NCI-H69 (cell line): Measurements from ENCODE around the gene DDAH1.

Experiments
- DNase-seq: peaks from one replicate; lab custom pipeline; 2025; lab: John Stamatoyannopoulos, UW

Gene DDAH1

DNA sequence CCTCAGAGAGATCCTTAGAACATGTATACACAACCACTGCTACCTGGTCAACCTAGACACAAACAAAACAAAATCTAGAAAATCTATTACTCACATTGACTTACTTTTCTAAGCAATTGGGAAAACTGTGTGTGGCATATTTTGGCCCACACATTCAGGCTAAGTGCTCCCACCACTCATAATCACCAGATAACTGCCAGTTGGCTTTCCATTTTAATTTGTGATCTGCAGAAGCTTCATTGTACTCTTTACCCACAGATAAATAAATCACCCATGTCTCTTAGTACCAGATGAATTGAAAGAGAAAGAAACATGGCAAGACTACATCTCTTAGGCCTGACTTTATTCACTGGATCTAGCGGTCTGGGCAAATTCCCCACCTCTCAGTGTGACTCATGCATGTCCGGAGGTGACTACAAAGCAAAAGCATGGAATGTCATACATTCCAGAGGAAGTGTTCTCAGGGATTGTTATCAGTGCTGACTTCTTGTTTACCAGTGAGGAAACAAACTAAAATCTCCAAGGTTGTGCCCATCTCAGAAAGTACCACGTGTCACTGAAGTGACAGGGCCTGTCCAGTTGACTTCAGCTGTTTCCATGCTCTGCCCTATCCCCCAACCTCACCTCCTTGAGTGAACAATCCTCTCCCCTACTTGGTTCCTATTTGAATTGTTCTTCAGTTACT is 136.1 kb downstream of the DDAH1 start:
- DNase-seq, result no peak

DNA sequence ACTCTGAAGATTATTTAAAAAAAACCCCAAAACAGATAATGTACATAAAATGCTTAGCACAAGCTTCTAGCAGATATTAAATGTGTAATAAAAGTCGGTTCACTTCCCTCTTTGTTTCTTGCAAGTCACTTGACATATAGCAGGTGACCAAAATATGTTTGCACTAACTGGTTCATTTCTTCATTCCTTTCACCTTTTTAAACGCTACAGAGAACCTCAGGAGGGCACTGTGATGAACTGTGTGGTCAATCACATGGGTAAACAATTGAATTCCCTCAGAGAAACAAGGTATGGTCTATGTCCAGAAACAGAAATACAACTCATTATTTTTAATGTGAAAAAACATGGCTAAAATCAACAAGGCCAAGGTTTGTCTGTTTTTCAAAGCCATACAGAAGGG is 137.2 kb downstream of the DDAH1 start:
- DNase-seq, result no peak

DNA sequence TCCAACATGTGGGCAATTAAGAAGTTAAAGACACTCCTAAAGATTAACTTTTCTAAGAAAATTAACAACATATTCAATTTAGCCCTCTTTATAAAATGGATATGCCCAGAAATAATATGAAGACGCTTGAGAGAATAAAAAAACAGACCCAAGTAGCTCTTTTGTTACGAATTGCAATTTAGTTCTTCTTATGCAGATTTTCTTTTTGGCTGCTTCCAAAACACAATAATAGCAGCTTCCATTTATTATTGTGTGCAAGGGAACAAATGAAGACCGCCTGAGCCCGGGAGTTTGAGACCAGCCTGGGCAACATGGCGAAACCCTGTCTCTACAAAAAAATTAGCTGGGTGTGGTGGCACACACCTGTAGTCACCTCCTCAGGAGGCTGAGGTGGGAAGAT is 138.1 kb downstream of the DDAH1 start:
- DNase-seq, result no peak

DNA sequence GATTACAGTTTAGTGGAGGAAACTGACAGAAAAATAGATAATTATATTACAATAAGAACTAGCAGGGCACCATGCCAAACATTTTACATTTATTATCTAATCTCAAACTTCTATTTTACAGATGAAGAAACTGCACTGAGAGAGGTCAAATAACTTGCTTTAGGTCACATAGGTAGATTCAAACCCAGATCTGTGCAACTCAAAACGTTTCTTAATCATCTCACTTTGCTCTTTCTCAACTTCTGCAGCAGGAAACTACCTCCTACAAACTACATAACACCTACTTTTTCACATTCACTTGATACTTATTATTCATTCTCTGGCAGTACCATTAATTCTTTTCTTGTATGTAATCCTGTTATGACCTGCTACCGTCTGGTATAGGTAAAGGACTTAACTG is 138.6 kb downstream of the DDAH1 start:
- no peak for DNase-seq

DNA sequence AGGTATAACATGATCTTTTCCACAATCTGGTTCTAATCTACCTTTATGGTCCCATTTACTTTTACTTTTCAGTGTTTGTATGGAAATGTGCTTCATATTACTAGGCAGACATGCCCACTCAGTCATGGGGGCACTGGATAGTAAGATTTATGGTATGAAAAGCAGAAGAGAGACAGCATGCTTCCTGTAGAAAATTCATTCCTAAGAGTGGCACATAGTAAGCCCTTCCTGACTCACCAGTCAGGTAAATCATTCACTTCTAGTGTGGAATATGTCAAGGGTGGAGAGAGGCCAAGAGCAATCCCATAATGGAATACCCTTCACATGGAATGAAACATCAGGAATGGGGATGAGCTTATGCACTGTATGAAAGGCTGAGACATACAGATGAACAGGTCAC is 139.0 kb downstream of the DDAH1 start:
- DNase-seq, result no peak

- no peak for DNase-seq
Measured at GRCh38 chr1:85323770-85324169, 141.2 kb downstream of the DDAH1 start.

GRCh38 chr1:85322655-85323054 is 142.3 kb downstream of the DDAH1 start:
- no peak for DNase-seq

DNA sequence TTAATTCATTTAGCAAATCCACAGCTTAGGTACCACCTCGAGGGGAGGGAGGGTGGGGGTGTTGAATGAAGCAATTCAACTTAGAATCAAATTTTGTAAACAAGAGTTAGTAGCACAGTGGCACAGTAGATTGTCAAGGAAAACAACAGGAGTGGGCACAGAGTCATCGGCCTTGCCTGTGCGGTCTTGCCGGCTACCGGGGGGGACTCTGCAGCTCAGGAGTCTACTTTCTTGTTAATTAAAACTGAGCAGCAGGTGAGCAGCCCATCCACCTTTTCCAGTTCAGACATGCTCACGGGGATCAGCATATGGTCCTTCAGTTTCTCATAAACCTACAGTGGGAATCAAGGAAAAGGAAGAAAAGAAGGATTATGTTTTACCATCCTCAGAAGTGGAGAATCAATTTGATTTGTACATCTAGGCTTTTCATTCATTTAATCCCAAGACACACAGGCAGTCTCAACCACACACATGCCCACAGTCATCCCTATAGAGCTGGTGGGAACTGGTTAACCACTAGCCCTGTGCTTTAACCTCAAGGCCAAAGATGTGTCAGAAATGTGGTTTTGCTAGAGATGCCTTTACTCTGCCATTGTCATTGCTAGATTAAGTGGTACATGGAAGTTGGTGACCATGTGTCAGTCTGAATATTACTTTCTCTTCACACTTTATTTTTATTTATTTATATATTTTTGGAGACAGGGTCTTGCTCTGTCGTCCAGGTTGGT is 143.6 kb downstream of the DDAH1 start:
- DNase-seq, result no peak

DNA sequence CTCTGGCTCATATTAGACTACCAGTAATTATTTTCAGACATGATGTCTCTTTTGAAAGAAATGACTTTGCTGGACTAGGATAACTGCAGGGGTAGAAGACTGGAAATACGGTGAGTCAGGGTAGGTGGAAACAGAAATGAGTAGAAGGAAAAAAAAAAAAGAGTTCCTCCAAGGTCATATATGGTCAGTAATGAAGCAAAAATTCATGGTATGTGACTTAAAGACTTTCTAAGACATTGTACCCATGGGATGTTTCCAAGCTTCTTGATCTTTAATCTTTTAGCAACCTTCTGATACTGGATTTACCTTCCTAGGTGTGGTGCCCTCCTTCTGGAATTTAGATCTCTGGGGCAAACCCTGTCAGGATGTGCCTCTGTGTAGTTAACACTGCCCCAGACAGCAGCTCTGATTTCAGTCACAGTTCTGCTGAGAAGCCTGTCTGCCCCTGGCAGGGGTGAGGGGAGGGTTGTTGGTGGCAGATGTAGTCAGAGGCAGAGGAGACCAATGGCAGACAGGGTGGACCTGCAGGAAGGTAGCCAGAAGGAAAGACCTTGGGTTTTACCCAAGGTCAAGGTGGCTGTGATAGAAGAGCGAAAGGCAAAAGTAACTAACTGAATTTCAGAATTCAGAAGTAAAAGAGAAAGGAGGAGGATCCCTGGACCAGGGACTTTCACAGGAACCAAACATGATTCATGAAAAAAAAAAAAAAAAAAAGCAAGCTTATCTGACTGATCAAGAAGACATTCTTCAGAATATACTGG is 144.4 kb downstream of the DDAH1 start:
- no peak for DNase-seq

DNA sequence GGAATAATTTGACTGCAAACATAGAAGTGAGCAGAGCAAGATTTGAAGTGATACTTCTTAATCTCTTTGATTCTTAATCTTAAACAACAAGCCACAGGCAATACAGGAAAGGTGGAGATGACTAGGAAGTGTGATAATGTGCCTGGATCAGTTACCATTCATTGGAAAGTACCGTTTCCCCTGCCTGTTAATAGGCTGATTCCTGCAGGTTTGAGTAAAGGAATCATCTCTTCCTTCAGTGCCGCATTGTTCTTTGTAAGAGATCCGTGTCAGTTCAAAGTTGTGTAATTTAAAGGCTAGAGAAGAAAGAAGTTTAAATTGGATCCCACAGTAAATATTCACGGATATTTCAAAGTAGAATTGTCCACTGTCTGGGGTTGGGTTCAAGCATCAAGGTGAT is 145.0 kb downstream of the DDAH1 start:
- no peak for DNase-seq

GRCh38 chr1:85319491-85319890 is 145.5 kb downstream of the DDAH1 start:
- no peak for DNase-seq

DNA sequence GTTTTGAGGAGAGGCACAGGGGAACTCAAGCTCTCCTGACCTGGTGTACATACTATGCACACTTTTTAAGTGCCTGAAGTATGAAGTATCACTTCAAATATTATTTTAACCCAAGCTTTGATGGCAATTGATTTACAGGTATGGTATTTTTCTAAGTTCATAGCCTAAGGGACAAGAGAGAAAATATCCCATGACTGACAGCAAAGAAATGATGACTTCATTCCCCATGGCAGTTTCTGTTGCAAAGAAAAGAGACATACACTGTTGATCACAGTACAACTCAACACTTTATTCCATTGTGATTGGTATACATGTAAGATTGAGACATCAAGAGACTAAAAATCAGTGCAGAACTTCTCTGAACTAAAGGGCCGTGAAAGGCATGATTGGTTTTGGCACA is 146.7 kb downstream of the DDAH1 start:
- no peak for DNase-seq

DNA sequence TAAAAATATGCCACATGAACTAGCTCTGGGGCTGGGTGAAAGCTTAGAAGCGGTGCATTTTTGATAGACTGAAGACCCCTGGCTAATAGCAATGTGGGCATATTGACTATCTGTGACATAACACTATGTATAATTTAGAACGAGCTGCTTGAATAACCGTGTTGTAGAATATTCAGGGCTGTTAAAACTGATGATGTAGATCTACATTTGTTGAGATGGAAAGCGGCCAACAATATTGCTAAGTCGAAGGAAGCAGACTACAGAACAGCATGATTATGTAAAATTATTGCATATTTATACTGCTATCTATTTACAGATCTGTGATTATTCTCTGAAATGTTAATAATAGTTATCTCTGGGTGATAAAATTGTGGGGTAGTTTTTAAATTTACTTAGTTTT is 147.4 kb downstream of the DDAH1 start:
- no peak for DNase-seq

- DNase-seq, result peak; percentile 15
Measured at GRCh38 chr1:85316321-85316720, 148.6 kb downstream of the DDAH1 start.

- no peak for DNase-seq
Measured at GRCh38 chr1:85315789-85316188, 149.2 kb downstream of the DDAH1 start.

DNA sequence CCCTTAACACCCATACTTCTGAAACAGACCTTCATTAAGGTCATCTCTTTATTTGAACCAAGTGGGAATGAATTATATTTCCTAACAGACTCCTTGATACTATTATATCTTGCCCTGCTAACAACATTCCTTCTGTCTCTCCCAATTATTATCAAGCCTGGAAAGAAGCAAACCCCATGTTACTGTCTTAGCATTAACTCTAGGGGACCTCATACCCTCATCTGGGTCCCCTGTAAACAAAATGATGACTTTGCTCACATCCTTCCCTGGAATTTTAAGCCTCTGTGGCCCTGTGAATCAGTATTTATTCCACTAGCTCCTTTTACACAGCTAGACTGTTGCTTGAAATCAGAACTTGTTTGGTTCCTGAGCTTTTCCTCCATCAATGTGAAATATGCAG is 150.2 kb downstream of the DDAH1 start:
- DNase-seq, result no peak

DNA sequence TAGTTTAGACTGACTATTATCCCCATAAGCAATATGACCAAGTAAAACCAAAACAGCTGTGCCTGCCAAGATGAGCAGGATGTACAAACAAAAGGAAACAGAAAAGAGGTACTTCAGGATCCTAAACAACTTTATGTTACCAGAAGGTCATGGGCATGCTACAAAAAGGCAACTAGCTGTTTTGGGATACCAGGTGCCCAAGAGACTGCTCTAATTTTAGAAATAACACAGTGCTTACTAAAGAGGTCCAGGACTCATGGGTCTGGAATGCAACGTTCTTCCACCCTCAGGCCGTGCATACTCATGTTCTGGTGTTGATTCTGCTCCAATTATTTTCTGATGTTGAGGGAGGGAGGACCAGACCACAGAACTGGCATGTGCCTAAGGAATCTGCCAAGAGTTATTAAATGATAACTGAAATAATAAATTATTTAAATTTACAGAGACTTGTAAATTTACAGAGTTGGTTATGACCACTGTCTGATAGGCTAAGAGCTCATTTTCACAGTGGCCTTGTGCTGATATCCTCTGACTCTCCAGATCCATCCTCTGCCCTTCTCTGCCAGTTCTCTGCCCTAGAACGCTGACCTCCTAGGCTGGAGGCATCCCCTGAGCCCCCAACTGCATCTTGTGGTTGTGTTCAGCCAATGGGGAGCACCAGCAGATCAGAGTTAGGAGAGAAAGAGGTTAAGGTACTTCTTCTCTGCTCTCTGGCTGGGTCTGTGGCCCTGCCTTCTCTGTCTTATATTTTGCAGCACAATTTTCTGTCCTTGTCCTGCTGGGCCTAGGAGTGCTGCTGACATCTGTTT is 150.9 kb downstream of the DDAH1 start:
- no peak for DNase-seq

DNA sequence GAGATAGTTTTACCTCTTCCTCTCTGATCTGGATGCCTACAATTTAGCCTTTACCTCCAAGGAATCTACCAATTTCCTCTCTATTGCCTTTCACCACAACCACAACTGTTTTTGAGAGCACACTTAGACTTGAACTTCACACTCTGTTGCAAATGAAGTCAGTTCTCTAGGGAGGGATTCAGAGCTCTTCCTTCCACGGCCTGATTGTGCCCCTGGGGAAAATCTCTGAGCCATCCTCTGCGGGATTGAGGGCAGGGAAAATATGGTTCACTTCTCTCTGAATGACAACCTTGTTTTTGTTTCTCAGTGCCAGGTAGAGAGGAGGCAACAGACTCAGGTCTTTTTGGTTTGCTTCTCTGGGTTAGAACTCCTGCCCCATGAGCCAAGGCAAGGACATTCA is 153.1 kb downstream of the DDAH1 start:
- DNase-seq, result no peak

GRCh38 chr1:85308833-85309350 is 156.1 kb downstream of the DDAH1 start:
- no peak for DNase-seq

GRCh38 chr1:85307987-85308832 is 156.7 kb downstream of the DDAH1 start:
- peak; percentile 76 for DNase-seq

GRCh38 chr1:85306236-85306635 is 158.7 kb downstream of the DDAH1 start:
- DNase-seq, result peak; percentile 17
